ENCODE results near the gene RBM4.

Gene RBM4

DNA sequence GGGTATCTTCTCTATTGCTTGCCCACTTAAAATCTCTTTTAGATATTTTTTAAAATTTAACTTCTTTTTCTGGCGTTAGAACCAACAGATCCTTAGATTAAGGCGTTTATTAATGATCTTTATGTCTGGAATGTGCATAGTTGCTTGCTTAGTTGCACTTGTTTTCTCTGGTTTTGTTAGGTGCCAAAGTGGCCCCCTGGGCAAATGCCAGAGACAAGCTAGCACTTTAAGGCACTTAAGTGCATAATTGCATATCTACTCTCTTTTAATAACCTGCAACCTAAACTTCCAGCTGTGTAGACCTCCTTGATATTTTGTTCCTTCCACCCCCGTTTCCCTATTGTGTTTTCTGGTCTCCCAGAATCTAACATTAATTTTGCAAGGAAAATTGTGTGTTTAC is 3.3 kb downstream of the RBM4 start:
- peak overlapping the region; percentile 89 for H3K4me3 ChIP-seq
- TF ChIP-seq, protein P1, sequence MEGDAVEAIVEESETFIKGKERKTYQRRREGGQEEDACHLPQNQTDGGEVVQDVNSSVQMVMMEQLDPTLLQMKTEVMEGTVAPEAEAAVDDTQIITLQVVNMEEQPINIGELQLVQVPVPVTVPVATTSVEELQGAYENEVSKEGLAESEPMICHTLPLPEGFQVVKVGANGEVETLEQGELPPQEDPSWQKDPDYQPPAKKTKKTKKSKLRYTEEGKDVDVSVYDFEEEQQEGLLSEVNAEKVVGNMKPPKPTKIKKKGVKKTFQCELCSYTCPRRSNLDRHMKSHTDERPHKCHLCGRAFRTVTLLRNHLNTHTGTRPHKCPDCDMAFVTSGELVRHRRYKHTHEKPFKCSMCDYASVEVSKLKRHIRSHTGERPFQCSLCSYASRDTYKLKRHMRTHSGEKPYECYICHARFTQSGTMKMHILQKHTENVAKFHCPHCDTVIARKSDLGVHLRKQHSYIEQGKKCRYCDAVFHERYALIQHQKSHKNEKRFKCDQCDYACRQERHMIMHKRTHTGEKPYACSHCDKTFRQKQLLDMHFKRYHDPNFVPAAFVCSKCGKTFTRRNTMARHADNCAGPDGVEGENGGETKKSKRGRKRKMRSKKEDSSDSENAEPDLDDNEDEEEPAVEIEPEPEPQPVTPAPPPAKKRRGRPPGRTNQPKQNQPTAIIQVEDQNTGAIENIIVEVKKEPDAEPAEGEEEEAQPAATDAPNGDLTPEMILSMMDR (IDR thresholded peaks at IDR 0.05): no peak
- no peak overlapping the region for H3K27ac ChIP-seq
- DNase-seq (ENCODE audit: low spot score): no peak

DNA sequence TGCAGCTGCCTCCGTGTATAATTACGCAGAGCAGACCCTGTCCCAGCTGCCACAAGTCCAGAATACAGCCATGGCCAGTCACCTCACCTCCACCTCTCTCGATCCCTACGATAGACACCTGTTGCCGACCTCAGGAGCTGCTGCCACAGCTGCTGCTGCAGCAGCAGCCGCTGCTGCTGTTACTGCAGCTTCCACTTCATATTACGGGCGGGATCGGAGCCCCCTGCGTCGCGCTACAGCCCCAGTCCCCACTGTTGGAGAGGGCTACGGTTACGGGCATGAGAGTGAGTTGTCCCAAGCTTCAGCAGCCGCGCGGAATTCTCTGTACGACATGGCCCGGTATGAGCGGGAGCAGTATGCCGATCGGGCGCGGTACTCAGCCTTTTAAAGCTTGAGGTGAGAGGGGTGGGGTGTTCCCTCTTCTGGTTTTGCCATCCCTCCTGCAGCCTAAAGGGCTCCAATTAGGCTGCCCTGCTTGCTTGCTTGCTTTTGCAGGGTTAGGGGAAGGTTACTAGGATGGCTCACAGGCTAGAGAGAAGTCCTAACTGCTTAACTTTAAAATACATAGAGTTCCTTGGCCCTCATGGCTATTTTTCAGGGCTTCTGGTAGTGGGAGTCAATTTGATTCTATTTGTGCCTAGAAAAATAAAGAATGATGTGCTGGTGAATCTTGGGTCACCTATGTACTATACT is 5.4 kb downstream of the RBM4 start:
- Histone ChIP-seq H3K27ac (no peak overlapping the region), H3K4me3 (peak overlapping the region; percentile 32)
- no peak for DNase-seq (ENCODE audit: low spot score)
- TF ChIP-seq, protein P1 (IDR thresholded peaks at IDR 0.05): no peak

DNA sequence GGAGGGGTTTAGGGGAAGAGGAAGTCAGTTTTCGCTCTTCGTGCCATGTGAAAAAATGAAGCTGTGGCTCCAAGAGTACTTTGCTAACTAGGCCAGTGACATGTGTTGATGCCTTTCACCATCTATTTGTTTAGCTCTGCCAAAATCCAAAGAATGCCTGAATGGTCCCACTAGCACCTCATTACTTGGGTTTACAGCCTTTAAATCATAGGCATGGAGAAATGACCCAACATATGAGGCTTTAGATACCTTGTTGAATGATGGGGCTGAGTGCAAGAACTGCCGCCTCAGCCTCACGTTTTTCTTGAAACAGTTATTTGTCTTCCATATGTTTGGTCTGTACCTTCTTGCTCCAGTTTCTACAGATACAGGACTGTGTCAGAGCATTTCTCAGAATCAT is 8.3 kb downstream of the RBM4 start:
- Histone ChIP-seq H3K4me3 (no peak overlapping the region), H3K27ac (no peak overlapping the region)
- no peak for DNase-seq (ENCODE audit: low spot score)
- TF ChIP-seq, protein P1 (IDR thresholded peaks at IDR 0.05): no peak

DNA sequence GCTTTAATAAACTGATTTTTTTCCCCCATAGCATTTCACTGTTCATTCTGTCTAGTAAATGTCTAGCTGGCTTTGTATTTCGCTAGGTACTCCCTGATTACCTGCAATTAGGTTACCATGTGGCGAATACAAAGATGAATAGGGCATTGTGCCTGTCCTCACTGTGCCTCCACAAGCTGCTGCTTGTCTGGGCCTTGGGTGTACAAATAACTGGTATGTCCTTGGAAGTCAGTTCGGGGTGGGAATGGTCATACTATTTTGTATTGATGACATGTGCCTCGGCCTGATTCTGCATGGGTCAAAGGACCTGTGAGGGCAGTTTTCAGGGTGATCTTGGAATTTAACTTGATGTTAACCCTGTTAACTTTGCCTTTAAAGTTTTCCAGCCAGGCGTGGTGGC is 11.4 kb downstream of the RBM4 start:
- TF ChIP-seq, protein P1 (IDR thresholded peaks at IDR 0.05): no peak
- no peak overlapping the region for H3K27ac ChIP-seq
- no peak overlapping the region for H3K4me3 ChIP-seq
- no peak for DNase-seq (ENCODE audit: low spot score)

DNA sequence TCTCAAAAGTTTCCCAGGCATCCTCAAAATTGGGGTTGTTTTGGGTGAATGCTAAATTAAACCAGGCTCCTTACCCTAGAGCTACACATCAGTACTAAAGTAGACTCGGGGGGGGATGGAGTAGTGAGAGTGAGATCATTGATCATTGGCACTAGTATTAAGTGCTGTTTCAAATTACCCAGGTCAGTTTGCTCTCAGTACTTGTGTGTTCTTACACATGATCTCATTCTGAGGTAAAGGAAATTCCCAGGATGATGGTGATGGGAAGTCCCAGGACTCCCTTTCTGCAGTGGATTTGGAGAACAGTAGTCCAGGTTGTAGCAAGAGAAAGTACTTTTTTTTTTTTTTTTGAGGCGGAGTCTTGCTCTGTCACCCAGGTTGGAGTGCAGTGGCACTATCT is 12.5 kb downstream of the RBM4 start:
- no peak for DNase-seq (ENCODE audit: low spot score)
- TF ChIP-seq, protein P1 (IDR thresholded peaks at IDR 0.05): no peak
- no peak overlapping the region for H3K27ac ChIP-seq
- no peak overlapping the region for H3K4me3 ChIP-seq

DNA sequence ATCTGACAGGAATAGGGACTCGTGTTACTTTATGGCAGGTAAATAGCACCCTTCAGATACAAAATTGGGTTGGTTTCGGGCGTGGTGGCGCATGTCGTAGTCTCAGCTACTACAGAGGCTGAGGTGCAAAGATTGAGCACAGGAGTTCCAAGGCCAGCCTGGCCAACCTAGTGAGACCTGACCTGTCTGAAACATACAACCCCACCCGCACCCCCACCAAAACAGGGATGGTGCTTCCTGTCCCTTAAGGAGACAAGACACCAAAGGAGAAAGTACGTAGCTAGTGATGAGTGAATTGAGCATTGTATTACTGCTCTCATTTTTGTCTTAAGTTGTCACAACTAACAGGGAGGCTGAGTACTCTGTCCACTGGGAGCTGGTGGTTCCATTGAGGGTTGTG is 14.1 kb downstream of the RBM4 start:
- no peak for DNase-seq (ENCODE audit: low spot score)

DNA sequence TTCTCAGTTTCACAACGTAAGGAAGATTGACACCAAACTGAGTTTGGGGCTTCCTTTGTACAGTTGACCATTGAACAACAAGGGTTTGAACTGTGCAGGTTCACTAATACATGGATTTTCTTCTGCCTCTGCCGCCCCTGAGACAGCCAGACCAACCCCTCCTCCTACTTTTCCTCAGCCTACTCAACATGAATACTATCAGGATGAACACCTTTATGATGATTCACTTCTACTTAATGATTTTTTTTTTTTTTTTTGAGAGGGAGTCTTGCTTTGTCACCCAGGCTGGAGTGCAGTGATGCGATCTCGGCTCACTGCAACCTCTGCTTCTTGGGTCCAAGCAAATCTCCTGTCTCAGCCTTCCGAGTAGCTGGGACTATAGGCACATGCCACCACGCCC is 14.6 kb downstream of the RBM4 start:
- Histone ChIP-seq H3K4me3 (no peak overlapping the region), H3K27ac (no peak overlapping the region)
- TF ChIP-seq, protein P1 (IDR thresholded peaks at IDR 0.05): no peak
- DNase-seq (ENCODE audit: low spot score): no peak

More for the DNA sequence above, 14.1 kb downstream of the RBM4 start:
- H3K4me3 ChIP-seq: no peak overlapping the region
- TF ChIP-seq, protein P1 (IDR thresholded peaks at IDR 0.05): no peak
- H3K27ac ChIP-seq: no peak overlapping the region

All from coronary artery (tissue), 2 donors.